Tibial nerve (tissue), 3 donors: Measurements from ENCODE around the gene VWA8.

ENCODE experiments used
- POLR2A ChIP-seq, 2 donors: fragments of 450-650 bp; IDR thresholded peaks; one replicate each; pipeline ENCODE4 v1.6.1; 2017; ENCODE audit warnings: antibody characterized with exemption in 2 of 2, mild to moderate bottlenecking in 2 of 2, moderate library complexity in 2 of 2
- TF ChIP-seq, protein P1 (sequence below), 5 experiments: fragments of 200-600 bp in 3 of 5; fragments of 450-650 bp in 2 of 5; sonication (generic) in 3 of 5; IDR thresholded peaks; one replicate each; pipeline ENCODE4 v1.5.1; 2016 to 2019; ENCODE audit warnings: antibody characterized with exemption in 5 of 5, mild to moderate bottlenecking in 3 of 5, moderate library complexity in 2 of 5

DNA sequence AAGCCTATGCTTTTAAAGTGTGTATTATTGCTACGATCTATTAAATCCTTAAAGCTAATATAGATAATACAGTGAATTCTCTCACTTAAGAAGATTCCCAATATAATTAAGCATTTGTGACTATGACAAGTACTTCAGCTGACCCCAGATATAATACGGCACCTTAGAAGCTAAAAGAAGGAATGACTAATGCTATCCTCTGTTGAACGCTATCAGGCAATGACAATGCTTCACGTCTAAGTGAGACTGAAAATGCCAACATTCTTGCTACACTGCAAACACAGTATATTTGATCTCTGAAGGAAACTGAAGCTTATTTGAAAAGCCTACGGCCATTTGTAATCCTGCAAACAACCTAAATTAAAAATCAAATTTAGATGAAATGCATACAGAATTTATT lies 19.7 kb downstream of the VWA8 start:
- TF ChIP-seq, protein P1, sequence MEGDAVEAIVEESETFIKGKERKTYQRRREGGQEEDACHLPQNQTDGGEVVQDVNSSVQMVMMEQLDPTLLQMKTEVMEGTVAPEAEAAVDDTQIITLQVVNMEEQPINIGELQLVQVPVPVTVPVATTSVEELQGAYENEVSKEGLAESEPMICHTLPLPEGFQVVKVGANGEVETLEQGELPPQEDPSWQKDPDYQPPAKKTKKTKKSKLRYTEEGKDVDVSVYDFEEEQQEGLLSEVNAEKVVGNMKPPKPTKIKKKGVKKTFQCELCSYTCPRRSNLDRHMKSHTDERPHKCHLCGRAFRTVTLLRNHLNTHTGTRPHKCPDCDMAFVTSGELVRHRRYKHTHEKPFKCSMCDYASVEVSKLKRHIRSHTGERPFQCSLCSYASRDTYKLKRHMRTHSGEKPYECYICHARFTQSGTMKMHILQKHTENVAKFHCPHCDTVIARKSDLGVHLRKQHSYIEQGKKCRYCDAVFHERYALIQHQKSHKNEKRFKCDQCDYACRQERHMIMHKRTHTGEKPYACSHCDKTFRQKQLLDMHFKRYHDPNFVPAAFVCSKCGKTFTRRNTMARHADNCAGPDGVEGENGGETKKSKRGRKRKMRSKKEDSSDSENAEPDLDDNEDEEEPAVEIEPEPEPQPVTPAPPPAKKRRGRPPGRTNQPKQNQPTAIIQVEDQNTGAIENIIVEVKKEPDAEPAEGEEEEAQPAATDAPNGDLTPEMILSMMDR (IDR thresholded peaks at IDR 0.05): no peak
- no peak for TF ChIP-seq POLR2A (IDR thresholded peaks at IDR 0.05)
